ENCODE measurements around the gene SLC35A4. TPM values are rescaled to one million over a fixed set of nuclear protein-coding genes. Genes with fewer than 3 reads are reported as not detected.

The SLC35A4 gene
- total RNA-seq, 8 experiments from 2014 or later, result 13.1 to 64.1 (median 34.1) TPM

- no peak overlapping the region for H3K4me3 ChIP-seq
- 67 to 100% (median 86%) methylated on average over 1 to 3 of the region's 3 CpGs; no CpG with 5 or more reads in 3 of the 10 experiments for WGBS, 10 experiments
- peaks cover 12 to 16% of the 10 kb centered on the region in 2 donors for H3K4me1 ChIP-seq (replicated peaks in 1 of 2)
- in situ Hi-C loops (cut with MboI; ENCODE audit: low pct_unique_long_range_greater_than_20kb in 2 of 9, low sequenced_read_pairs in 9 of 9, unreplicated experiment in 9 of 9), result loop anchor here in 3 of 9 experiments (25.0 kb wide), 3 partner anchors 112 to 138 kb away; partner anchors contain the start of genes DND1 (in 2 of the 3), WDR55 (in 2 of the 3), HARS1 (in 1 of the 3) and HARS2 (in 1 of the 3)
- peak in 1 of 8 experiments; percentile 1 for ATAC-seq (replicated peaks in 6 of 8)
- H3K27ac ChIP-seq, result no peak overlapping the region
Measured at GRCh38 chr5:140549237-140550144, 15.1 kb upstream of the SLC35A4 start.

GRCh38 chr5:140550147-140551079 lies 14.2 kb upstream of the SLC35A4 start:
- 85 to 100% (median 94%) methylated on average over 1 to 9 of the region's 11 CpGs; no CpG with 5 or more reads in 3 of the 10 experiments for WGBS, 10 experiments
- Histone ChIP-seq H3K4me1 (replicated peaks in 1 of 2) (peaks cover 12 to 18% of the 10 kb centered on the region in 2 donors), H3K4me3 (no peak overlapping the region), H3K27ac (no peak overlapping the region)
- no peak for ATAC-seq (replicated peaks in 6 of 8)
- in situ Hi-C loops (cut with MboI; ENCODE audit: low pct_unique_long_range_greater_than_20kb in 2 of 9, low sequenced_read_pairs in 9 of 9, unreplicated experiment in 9 of 9), result loop anchor here in 3 of 9 experiments (25.0 kb wide), 2 partner anchors 112 to 137 kb away; partner anchors contain the start of genes DND1 (in 2 of the 3), WDR55 (in 2 of the 3), HARS1 (in 1 of the 3) and HARS2 (in 1 of the 3)

- H3K4me3 ChIP-seq, result no peak overlapping the region
- H3K27ac ChIP-seq, result no peak overlapping the region
- H3K4me1 ChIP-seq (replicated peaks in 1 of 2), result peaks cover 13 to 22% of the 10 kb centered on the region in 2 donors
- no peak for ATAC-seq (replicated peaks in 6 of 8)
- in situ Hi-C loops (cut with MboI; ENCODE audit: low pct_unique_long_range_greater_than_20kb in 2 of 9, low sequenced_read_pairs in 9 of 9, unreplicated experiment in 9 of 9), result loop anchor here in 3 of 9 experiments (25.0 kb wide), 2 partner anchors 110 to 135 kb away; partner anchors contain the start of genes DND1 (in 2 of the 3), WDR55 (in 2 of the 3), HARS1 (in 1 of the 3) and HARS2 (in 1 of the 3)
- WGBS, 10 experiments, result 80 to 100% (median 100%) methylated on average over 1 to 4 of the region's 4 CpGs; no CpG with 5 or more reads in 5 of the 10 experiments
Measured at GRCh38 chr5:140551872-140552271, 12.8 kb upstream of the SLC35A4 start.

- Histone ChIP-seq H3K4me1 (replicated peaks in 1 of 2) (peaks cover 14 to 18% of the 10 kb centered on the region in 2 donors), H3K27ac (no peak overlapping the region), H3K4me3 (no peak overlapping the region)
- in situ Hi-C loops (cut with MboI; ENCODE audit: low pct_unique_long_range_greater_than_20kb in 2 of 9, low sequenced_read_pairs in 9 of 9, unreplicated experiment in 9 of 9), result loop anchor here in 3 of 9 experiments (25.0 kb wide), 2 partner anchors 109 to 134 kb away; partner anchors contain the start of genes DND1 (in 2 of the 3), WDR55 (in 2 of the 3), HARS1 (in 1 of the 3) and HARS2 (in 1 of the 3)
- 67 to 100% (median 95%) methylated on average over 1 to 2 of the region's 2 CpGs; no CpG with 5 or more reads in 1 of the 10 experiments for WGBS, 10 experiments
- ATAC-seq (replicated peaks in 6 of 8), result no peak
Measured at GRCh38 chr5:140553657-140554056, 11.0 kb upstream of the SLC35A4 start.

GRCh38 chr5:140554454-140554853 lies 10.2 kb upstream of the SLC35A4 start:
- ATAC-seq (replicated peaks in 6 of 8), result no peak
- 11 to 100% (median 88%) methylated on average over 1 to 2 of the region's 2 CpGs; no CpG with 5 or more reads in 1 of the 10 experiments for WGBS, 10 experiments
- Histone ChIP-seq H3K4me3 (peak overlapping the region in 1 of 5 donors; percentile 5), H3K27ac (no peak overlapping the region), H3K4me1 (replicated peaks in 1 of 2) (peaks cover 14 to 18% of the 10 kb centered on the region in 2 donors)
- in situ Hi-C loops (cut with MboI; ENCODE audit: low pct_unique_long_range_greater_than_20kb in 2 of 9, low sequenced_read_pairs in 9 of 9, unreplicated experiment in 9 of 9), result loop anchor here in 3 of 9 experiments (25.0 kb wide), 2 partner anchors 108 to 133 kb away; partner anchors contain the start of genes DND1 (in 2 of the 3), WDR55 (in 2 of the 3), HARS1 (in 1 of the 3) and HARS2 (in 1 of the 3)

- Histone ChIP-seq H3K27ac (peak overlapping the region in 1 of 2 donors; percentile 96), H3K4me1 (replicated peaks in 1 of 2) (peaks cover 14 to 18% of the 10 kb centered on the region in 2 donors), H3K4me3 (peak overlapping the region; percentile 62 to 89 (median 76))
- 50 to 100% (median 66%) methylated on average over 1 of the region's 1 CpG; no CpG with 5 or more reads in 4 of the 10 experiments for WGBS, 10 experiments
- in situ Hi-C loops (cut with MboI; ENCODE audit: low pct_unique_long_range_greater_than_20kb in 2 of 9, low sequenced_read_pairs in 9 of 9, unreplicated experiment in 9 of 9), result loop anchor here in 3 of 9 experiments (25.0 kb wide), 2 partner anchors 106 to 131 kb away; partner anchors contain the start of genes DND1 (in 2 of the 3), WDR55 (in 2 of the 3), HARS1 (in 1 of the 3) and HARS2 (in 1 of the 3)
- ATAC-seq (replicated peaks in 6 of 8), result peak in 3 of 8 experiments; percentile 7 to 43 (median 23)
Measured at GRCh38 chr5:140555747-140556312, 8.8 kb upstream of the SLC35A4 start.

- in situ Hi-C loops (cut with MboI; ENCODE audit: low pct_unique_long_range_greater_than_20kb in 2 of 9, low sequenced_read_pairs in 9 of 9, unreplicated experiment in 9 of 9), result loop anchor here in 3 of 9 experiments (25.0 kb wide), 2 partner anchors 106 to 131 kb away; partner anchors contain the start of genes DND1 (in 2 of the 3), WDR55 (in 2 of the 3), HARS1 (in 1 of the 3) and HARS2 (in 1 of the 3)
- Histone ChIP-seq H3K4me3 (peak overlapping the region; percentile 62 to 89 (median 76)), H3K4me1 (replicated peaks in 1 of 2) (peaks cover 14 to 18% of the 10 kb centered on the region in 2 donors), H3K27ac (peak overlapping the region; percentile 89 to 96)
- 0 to 7% (median 4%) methylated on average over 2 to 6 of the region's 6 CpGs for WGBS, 10 experiments
- ATAC-seq (replicated peaks in 6 of 8), result peak in 1 of 8 experiments; percentile 1
Measured at GRCh38 chr5:140556438-140556837, 8.2 kb upstream of the SLC35A4 start.

- ATAC-seq (replicated peaks in 6 of 8), result peak; percentile 85 to 95 (median 92)
- Histone ChIP-seq H3K4me1 (replicated peaks in 1 of 2) (peaks cover 14 to 18% of the 10 kb centered on the region in 2 donors), H3K27ac (peak within 1 kb of the TSS; percentile 89 to 96), H3K4me3 (peak within 1 kb of the TSS; percentile 62 to 89 (median 76))
- 0 to 60% (median 1%) methylated on average over 1 to 25 of the region's 46 CpGs; no CpG with 5 or more reads in 2 of the 10 experiments for WGBS, 10 experiments
- in situ Hi-C loops (cut with MboI; ENCODE audit: low pct_unique_long_range_greater_than_20kb in 2 of 9, low sequenced_read_pairs in 9 of 9, unreplicated experiment in 9 of 9), result loop anchor here in 3 of 9 experiments (25.0 kb wide), 2 partner anchors 105 to 130 kb away; partner anchors contain the start of genes DND1 (in 2 of the 3), WDR55 (in 2 of the 3), HARS1 (in 1 of the 3) and HARS2 (in 1 of the 3)
Measured at GRCh38 chr5:140557136-140557805, 7.4 kb upstream of the SLC35A4 start, which contains the start of gene SRA1. TSS of gene SRA1 (minus strand) at chr5:140557473. CDS start at chr5:140557452, 21 bp downstream.

GRCh38 chr5:140557965-140558364 lies 6.7 kb upstream of the SLC35A4 start:
- WGBS, 10 experiments, result 78 to 100% (median 92%) methylated on average over 1 to 3 of the region's 3 CpGs; no CpG with 5 or more reads in 4 of the 10 experiments
- H3K4me1 ChIP-seq (replicated peaks in 1 of 2), result peaks cover 19 to 21% of the 10 kb centered on the region in 2 donors
- H3K4me3 ChIP-seq, result peak overlapping the region; percentile 62 to 89 (median 76)
- ATAC-seq (replicated peaks in 6 of 8), result peak in 5 of 8 experiments; percentile 2 to 15 (median 9)
- in situ Hi-C loops (cut with MboI; ENCODE audit: low pct_unique_long_range_greater_than_20kb in 2 of 9, low sequenced_read_pairs in 9 of 9, unreplicated experiment in 9 of 9), result loop anchor here in 3 of 9 experiments (25.0 kb wide), 2 partner anchors 104 to 129 kb away; partner anchors contain the start of genes DND1 (in 2 of the 3), WDR55 (in 2 of the 3), HARS1 (in 1 of the 3) and HARS2 (in 1 of the 3)
- H3K27ac ChIP-seq, result peak overlapping the region; percentile 89 to 96

- Histone ChIP-seq H3K27ac (peak overlapping the region; percentile 89 to 96), H3K4me3 (no peak overlapping the region), H3K4me1 (replicated peaks in 1 of 2) (peaks cover 25 to 27% of the 10 kb centered on the region in 2 donors)
- no peak for ATAC-seq (replicated peaks in 6 of 8)
- 83 to 100% (median 100%) methylated on average over 1 to 4 of the region's 9 CpGs; no CpG with 5 or more reads in 6 of the 10 experiments for WGBS, 10 experiments
- in situ Hi-C loops (cut with MboI; ENCODE audit: low pct_unique_long_range_greater_than_20kb in 2 of 9, low sequenced_read_pairs in 9 of 9, unreplicated experiment in 9 of 9), result loop anchor here in 3 of 9 experiments (25.0 kb wide), 2 partner anchors 104 to 129 kb away; partner anchors contain the start of genes DND1 (in 2 of the 3), WDR55 (in 2 of the 3), HARS1 (in 1 of the 3) and HARS2 (in 1 of the 3)
Measured at GRCh38 chr5:140558542-140558941, 6.1 kb upstream of the SLC35A4 start.
